Naive thymus-derived CD4-positive, alpha-beta T cell (primary cell): Measurements from ENCODE around the gene SCAMP2. TPM values are rescaled to one million over a fixed set of nuclear protein-coding genes. Genes with fewer than 3 reads are reported as not detected.
"Not testable (repeated sequence)": the region's sequence is repeated elsewhere in the genome, so short reads cannot be mapped to it uniquely, and the experiment has no call there.

Experiments
- ATAC-seq: fragments of 150-1000 bp; cut with Tn5 transposase; 2 replicates; pipeline ENCODE4 v1.10.0; 2021; ENCODE audit warnings: mild to moderate bottlenecking, moderate library complexity
- CTCF ChIA-PET: fragments of 350-600 bp; sonication (Branson Sonifier 250); formaldehyde crosslinking; loops from one replicate; lab custom pipeline; 2021; ENCODE audit warnings: antibody characterized with exemption; lab: Charles Lee
- POLR2A ChIA-PET: fragments of 350-600 bp; sonication (Branson Sonifier 250); formaldehyde crosslinking; loops from one replicate; lab custom pipeline; 2021; ENCODE audit warnings: antibody characterized with exemption, inconsistent platforms; lab: Charles Lee
- DNase-seq, 9 donors: peaks; one replicate each; pipeline versions ENCODE4 v3.0.0 to v3.0.0-alpha.2; 2020 to 2022; ENCODE audit warnings: mixed read lengths in 1 of 9
- H3K27ac ChIP-seq: one replicate; pipeline ENCODE4 v1.7.0; 2013; ENCODE audit warnings: mild to moderate bottlenecking, low read depth, low read length, moderate library complexity
- H3K27me3 ChIP-seq, 2 donors: one replicate each; pipeline ENCODE4 v1.7.0; 2013; ENCODE audit warnings: low read length in 2 of 2, mild to moderate bottlenecking in 2 of 2, moderate library complexity in 2 of 2; ENCODE audit not compliant: control insufficient read depth in 2 of 2, insufficient read depth in 2 of 2
- H3K36me3 ChIP-seq, 3 experiments: 1 replicate in 2 of 3; 2 replicates in 1 of 3; pipeline ENCODE4 v1.7.0; 2013; ENCODE audit warnings: low read length in 3 of 3, mild to moderate bottlenecking in 3 of 3, moderate library complexity in 1 of 3; ENCODE audit not compliant: insufficient read depth in 3 of 3, control insufficient read depth in 2 of 3
- H3K4me1 ChIP-seq, 2 donors: one replicate each; pipeline ENCODE4 v1.7.0; 2013; ENCODE audit warnings: low read length in 2 of 2, mild to moderate bottlenecking in 2 of 2, moderate library complexity in 1 of 2; ENCODE audit not compliant: control insufficient read depth in 2 of 2, insufficient read depth in 2 of 2
- H3K4me3 ChIP-seq: 2 replicates; pipeline ENCODE4 v1.7.0; 2013; ENCODE audit warnings: mild to moderate bottlenecking, low read length
- H3K9me3 ChIP-seq, 3 experiments: 1 replicate in 2 of 3; 2 replicates in 1 of 3; pipeline ENCODE4 v1.7.0; 2013; ENCODE audit warnings: low read length in 3 of 3; ENCODE audit not compliant: control insufficient read depth in 2 of 3
- H3K27ac Mint-ChIP-seq, 9 donors: one replicate each; pipeline ENCODE4 v1.8.0; 2020 to 2022; ENCODE audit warnings: mixed read lengths in 9 of 9, mild to moderate bottlenecking in 8 of 9, moderate library complexity in 5 of 9, inconsistent platforms in 2 of 9
- H3K27me3 Mint-ChIP-seq, 5 donors: one replicate each; pipeline ENCODE4 v1.8.0; 2021 to 2022; ENCODE audit warnings: mixed read lengths in 5 of 5, mild to moderate bottlenecking in 1 of 5
- H3K36me3 Mint-ChIP-seq, 5 donors: one replicate each; pipeline ENCODE4 v1.8.0; 2020 to 2022; ENCODE audit warnings: mixed read lengths in 5 of 5, mild to moderate bottlenecking in 3 of 5, inconsistent platforms in 1 of 5
- H3K4me1 Mint-ChIP-seq, 7 donors: one replicate each; pipeline ENCODE4 v1.8.0; 2020 to 2022; ENCODE audit warnings: mixed read lengths in 7 of 7, mild to moderate bottlenecking in 3 of 7, inconsistent platforms in 1 of 7
- H3K4me3 Mint-ChIP-seq, 10 donors: one replicate each; pipeline ENCODE4 v1.8.0; 2020 to 2022; ENCODE audit warnings: mild to moderate bottlenecking in 10 of 10, mixed read lengths in 10 of 10, moderate library complexity in 6 of 10, inconsistent platforms in 2 of 10
- H3K9me3 Mint-ChIP-seq, 11 donors: one replicate each; pipeline ENCODE4 v1.8.0; 2020 to 2022; ENCODE audit warnings: mixed read lengths in 11 of 11, mild to moderate bottlenecking in 4 of 11, inconsistent platforms in 1 of 11, moderate library complexity in 1 of 11
- intact Hi-C, 2 donors: fragments of 100-400 bp; cut with micrococcal nuclease; formaldehyde crosslinking; loops; one replicate each; pipeline ENCODE4 v1.15.1; 2023
- polyA plus RNA-seq, 2 donors: library from polyadenylated mRNA; unstranded; fragments of 300-500 nt; fragmentation: Illumina TruSeq; gene quantifications; one replicate each; pipeline ENCODE4 v1.2.3, GENCODE V29; 2021
- total RNA-seq, 6 experiments: library from RNA in 5 of 6; stranded (reverse) in 5 of 6; gene quantifications; 1 replicate in 5 of 6; 2 replicates in 1 of 6; pipeline ENCODE4 v1.2.3 and lab custom pipeline; 2021 to 2026

SCAMP2 gene
- total and polyA plus RNA-seq, 7 experiments from 2014 or later: 78.9 to 141 (median 122) TPM

DNA sequence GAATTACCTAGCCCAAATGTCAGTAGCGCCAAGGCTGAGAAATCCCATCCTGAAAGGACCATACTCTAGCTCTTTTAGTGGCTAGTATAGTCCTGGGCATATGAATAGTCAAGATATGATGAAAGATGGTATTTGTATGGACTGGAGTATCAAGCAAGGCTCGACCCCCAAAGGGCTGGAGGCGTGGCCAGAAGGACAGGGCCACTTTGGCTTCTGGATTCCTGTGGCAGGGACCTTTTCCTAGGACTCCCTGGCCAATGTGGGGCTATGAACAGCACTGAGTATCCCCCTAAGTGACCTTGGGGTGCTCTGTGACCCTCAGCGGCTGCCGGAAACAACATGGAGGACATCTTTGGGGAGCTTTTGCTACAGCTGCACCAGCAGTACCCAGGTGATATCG, 22.7 kb upstream of the SCAMP2 start:
- Histone ChIP-seq H3K4me1 (peaks cover 22 to 29% of the 10 kb centered on the region in 2 donors), H3K27me3 (no peaks in the 10 kb centered on the region), H3K9me3 (no peaks in the 10 kb centered on the region), H3K27ac (peak overlapping the region; percentile 40), H3K36me3 (peaks cover 0 to 56% (median 4%) of the 10 kb centered on the region in 3 experiments), H3K4me3 (no peak overlapping the region)
- ATAC-seq (no peak), DNase-seq (no peak)
- Mint-ChIP-seq H3K27ac (peak overlapping the region in 7 of 9 donors; percentile 51 to 83 (median 70)), H3K9me3 (peaks cover 0 to 2% (median 0%) of the 10 kb centered on the region in 11 donors), H3K4me3 (peak overlapping the region in 2 of 10 donors; percentile 6 to 29), H3K4me1 (peaks cover 19 to 49% (median 35%) of the 10 kb centered on the region in 7 donors), H3K36me3 (peaks cover 6 to 29% (median 13%) of the 10 kb centered on the region in 5 donors), H3K27me3 (no peaks in the 10 kb centered on the region)
- POLR2A ChIA-PET: interaction anchor here (0.8 to 3.2 kb wide), 5 partner anchors 11 to 123 kb away, joined by 3 to 24 read pairs (median 6); partner anchors contain the start of genes FAM219B and ULK3
- CTCF ChIA-PET: interaction anchor here (0.7 to 0.8 kb wide), 2 partner anchors 10 to 38 kb away, joined by 3 to 8 read pairs; no protein-coding TSS in a partner anchor
- intact Hi-C loops: no loop called here

DNA sequence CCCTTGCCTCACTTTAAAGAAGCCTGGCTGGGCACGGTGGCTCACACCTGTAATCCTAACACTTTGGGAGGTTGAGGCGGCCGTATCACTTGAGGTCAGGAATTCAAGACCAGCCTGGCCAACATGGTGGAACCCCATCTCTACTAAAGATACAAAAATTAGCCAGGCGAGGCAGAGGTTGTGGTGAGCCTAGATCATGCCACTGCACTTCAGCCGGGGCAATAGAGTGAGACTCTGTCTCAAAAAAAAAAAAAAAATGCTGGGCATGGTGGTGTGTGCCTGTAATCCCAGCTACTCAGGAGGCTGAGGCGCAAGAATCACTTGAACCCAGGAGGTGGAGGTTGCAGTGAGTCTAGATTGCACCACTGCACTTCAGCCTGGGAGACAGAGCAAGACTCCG, 21.2 kb upstream of the SCAMP2 start:
- H3K27me3 Mint-ChIP-seq, H3K27me3 ChIP-seq, ATAC-seq, H3K9me3 ChIP-seq, H3K4me3 ChIP-seq, DNase-seq, H3K9me3 Mint-ChIP-seq: not testable (repeated sequence)
- Mint-ChIP-seq H3K27ac (peak overlapping the region in 6 of 9 donors; percentile 19 to 99 (median 66)), H3K36me3 (peaks cover 0 to 24% (median 9%) of the 10 kb centered on the region in 5 donors), H3K4me3 (peak overlapping the region in 1 of 10 donors; percentile 76), H3K4me1 (peaks cover 23 to 55% (median 41%) of the 10 kb centered on the region in 7 donors)
- Histone ChIP-seq H3K36me3 (peaks cover 0 to 49% (median 4%) of the 10 kb centered on the region in 3 experiments), H3K27ac (peak overlapping the region; percentile 70), H3K4me1 (peaks cover 32 to 37% of the 10 kb centered on the region in 2 donors)
- intact Hi-C loops: loop anchor here (5.0 kb wide), 2 partner anchors 43 to 107 kb away; partner anchors contain the start of gene COX5A (in 1 of the 2)
- POLR2A ChIA-PET: interaction anchor here (0.6 to 2.9 kb wide), 19 partner anchors 8 to 307 kb away, joined by 3 to 23 read pairs (median 3); partner anchors contain the start of genes C15orf39, FAM219B and ULK3
- CTCF ChIA-PET: interaction anchor here (0.6 to 2.7 kb wide), 5 partner anchors 8 to 57 kb away, joined by 3 to 13 read pairs (median 6); no protein-coding TSS in a partner anchor

DNA sequence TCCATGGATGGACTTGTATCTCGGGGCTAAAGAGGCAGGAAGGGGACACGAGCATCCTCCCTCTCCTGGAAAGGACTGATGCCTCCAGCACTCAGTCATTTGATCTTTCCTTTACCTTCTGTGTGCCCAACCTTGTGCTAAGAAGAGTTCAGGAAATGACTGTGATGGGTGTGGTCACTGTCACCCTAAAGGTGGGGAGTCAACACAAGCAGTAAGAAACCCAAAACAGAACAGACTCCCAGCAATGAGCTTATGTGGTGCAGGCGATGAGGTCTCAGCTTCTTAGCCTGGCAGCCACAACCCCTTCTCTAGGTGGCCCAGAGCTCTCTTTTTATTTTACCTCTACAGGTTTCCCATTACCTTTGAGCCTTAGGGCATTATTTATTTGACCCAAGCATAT, 20.5 kb upstream of the SCAMP2 start:
- Mint-ChIP-seq H3K27ac (peak overlapping the region; percentile 83 to 100 (median 97)), H3K9me3 (peaks cover 0 to 4% (median 0%) of the 10 kb centered on the region in 11 donors), H3K4me1 (peaks cover 30 to 60% (median 48%) of the 10 kb centered on the region in 7 donors), H3K27me3 (no peaks in the 10 kb centered on the region), H3K36me3 (peaks cover 0 to 24% (median 9%) of the 10 kb centered on the region in 5 donors), H3K4me3 (peak overlapping the region; percentile 68 to 96 (median 82))
- Histone ChIP-seq H3K4me1 (peaks cover 33 to 45% of the 10 kb centered on the region in 2 donors), H3K4me3 (peak overlapping the region; percentile 18), H3K9me3 (no peaks in the 10 kb centered on the region), H3K36me3 (peaks cover 0 to 42% (median 4%) of the 10 kb centered on the region in 3 experiments), H3K27ac (peak overlapping the region; percentile 70), H3K27me3 (no peaks in the 10 kb centered on the region)
- intact Hi-C loops: loop anchor here (1.0 to 5.0 kb wide), 4 partner anchors 8 to 106 kb away; partner anchors contain the start of genes COX5A (in 1 of the 2) and ULK3 (in 1 of the 2)
- DNase-seq: peak in 7 of 9 donors; percentile 48 to 77 (median 68)
- CTCF ChIA-PET: interaction anchor here (0.7 to 2.7 kb wide), 9 partner anchors 8 to 125 kb away, joined by 3 to 13 read pairs (median 4); partner anchors contain the start of gene FAM219B
- POLR2A ChIA-PET: interaction anchor here (0.6 to 3.1 kb wide), 22 partner anchors 9 to 308 kb away, joined by 3 to 23 read pairs (median 4); partner anchors contain the start of genes C15orf39, FAM219B, PPCDC and ULK3
- ATAC-seq: peak; percentile 71

DNA sequence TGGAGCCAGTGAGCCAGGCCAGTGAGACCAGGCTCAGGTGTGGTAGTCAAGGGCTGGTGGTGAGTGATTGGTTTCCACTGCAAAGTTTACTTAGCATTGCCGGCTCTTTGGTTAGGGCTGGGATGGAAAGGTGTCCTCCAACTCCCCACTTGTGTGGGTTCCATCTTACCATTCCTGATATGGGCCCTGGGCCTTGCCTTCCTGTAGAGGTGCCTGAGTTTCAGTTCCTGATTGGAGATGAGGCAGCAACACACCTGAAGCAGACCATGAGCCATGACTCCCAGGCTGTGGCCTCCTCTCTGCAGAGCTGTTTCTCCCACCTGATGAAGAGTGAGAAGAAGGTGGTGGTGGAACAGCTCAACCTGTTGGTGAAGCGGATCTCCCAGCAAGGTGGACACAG, 19.8 kb upstream of the SCAMP2 start:
- Mint-ChIP-seq H3K9me3 (peaks cover 0 to 4% (median 0%) of the 10 kb centered on the region in 11 donors), H3K4me1 (peaks cover 30 to 60% (median 49%) of the 10 kb centered on the region in 7 donors), H3K36me3 (peaks cover 0 to 24% (median 9%) of the 10 kb centered on the region in 5 donors), H3K27ac (peak overlapping the region; percentile 83 to 100 (median 97)), H3K27me3 (no peaks in the 10 kb centered on the region), H3K4me3 (peak overlapping the region in 8 of 10 donors; percentile 19 to 96 (median 77))
- ChIA-PET POLR2A (interaction anchor here (0.9 to 3.1 kb wide), 10 partner anchors 12 to 563 kb away, joined by 3 to 21 read pairs (median 4); partner anchors contain the start of genes SCAMP2 and ULK3), CTCF (interaction anchor here (1.2 to 2.7 kb wide), 2 partner anchors 9 to 124 kb away, joined by 4 to 13 read pairs; no protein-coding TSS in a partner anchor)
- H3K27me3 ChIP-seq: no peaks in the 10 kb centered on the region
- intact Hi-C loops: loop anchor here (1.0 to 5.0 kb wide), 4 partner anchors 8 to 106 kb away; partner anchors contain the start of genes COX5A (in 1 of the 2) and ULK3 (in 1 of the 2)
- peaks cover 33 to 45% of the 10 kb centered on the region in 2 donors for H3K4me1 ChIP-seq
- DNase-seq (no peak), ATAC-seq (no peak)
- H3K4me3 ChIP-seq: no peak overlapping the region
- H3K9me3 ChIP-seq: no peaks in the 10 kb centered on the region
- peaks cover 0 to 39% (median 4%) of the 10 kb centered on the region in 3 experiments for H3K36me3 ChIP-seq
- peak overlapping the region; percentile 70 for H3K27ac ChIP-seq

DNA sequence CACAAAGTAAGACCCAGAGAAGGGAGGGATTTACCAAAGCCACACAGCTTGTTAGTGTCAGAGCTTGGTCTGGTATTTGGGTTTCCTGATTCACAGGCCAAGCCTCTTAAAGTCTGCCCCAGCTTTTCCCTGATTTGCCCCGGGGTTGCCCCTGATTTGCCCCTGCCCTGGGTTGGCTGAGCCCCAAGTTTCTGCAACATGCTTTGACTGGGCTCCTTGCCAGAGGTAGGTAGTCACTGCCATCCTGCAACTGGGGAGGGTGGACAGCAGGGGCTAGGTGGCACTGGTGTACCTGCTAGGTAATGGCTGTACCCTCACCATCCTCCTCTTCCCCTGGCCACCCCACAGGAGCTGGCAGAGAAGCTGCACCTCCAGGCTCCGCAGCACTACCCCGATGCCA, 19.1 kb upstream of the SCAMP2 start:
- ChIA-PET CTCF (interaction anchor here (2.7 kb wide), 1 partner anchor 10 kb away, joined by 13 read pairs; no protein-coding TSS in a partner anchor), POLR2A (interaction anchor here (0.9 to 3.1 kb wide), 9 partner anchors 9 to 564 kb away, joined by 3 to 21 read pairs (median 5); partner anchors contain the start of genes COX5A, SCAMP2 and ULK3)
- H3K27ac Mint-ChIP-seq: peak overlapping the region; percentile 83 to 100 (median 97)
- H3K4me3 Mint-ChIP-seq: peak overlapping the region in 5 of 10 donors; percentile 18 to 96 (median 66)
- ATAC-seq (no peak), DNase-seq (no peak)
- peaks cover 0 to 4% (median 0%) of the 10 kb centered on the region in 11 donors for H3K9me3 Mint-ChIP-seq
- H3K27ac ChIP-seq: peak overlapping the region; percentile 70
- peaks cover 0 to 33% (median 4%) of the 10 kb centered on the region in 3 experiments for H3K36me3 ChIP-seq
- no peaks in the 10 kb centered on the region for H3K27me3 Mint-ChIP-seq
- intact Hi-C loops: loop anchor here (5.0 kb wide), 2 partner anchors 45 to 105 kb away; partner anchors contain the start of gene COX5A (in 1 of the 2)
- no peaks in the 10 kb centered on the region for H3K27me3 ChIP-seq
- peaks cover 30 to 60% (median 49%) of the 10 kb centered on the region in 7 donors for H3K4me1 Mint-ChIP-seq
- no peak overlapping the region for H3K4me3 ChIP-seq
- H3K4me1 ChIP-seq: peaks cover 33 to 45% of the 10 kb centered on the region in 2 donors
- H3K9me3 ChIP-seq: no peaks in the 10 kb centered on the region
- H3K36me3 Mint-ChIP-seq: peaks cover 0 to 24% (median 9%) of the 10 kb centered on the region in 5 donors

DNA sequence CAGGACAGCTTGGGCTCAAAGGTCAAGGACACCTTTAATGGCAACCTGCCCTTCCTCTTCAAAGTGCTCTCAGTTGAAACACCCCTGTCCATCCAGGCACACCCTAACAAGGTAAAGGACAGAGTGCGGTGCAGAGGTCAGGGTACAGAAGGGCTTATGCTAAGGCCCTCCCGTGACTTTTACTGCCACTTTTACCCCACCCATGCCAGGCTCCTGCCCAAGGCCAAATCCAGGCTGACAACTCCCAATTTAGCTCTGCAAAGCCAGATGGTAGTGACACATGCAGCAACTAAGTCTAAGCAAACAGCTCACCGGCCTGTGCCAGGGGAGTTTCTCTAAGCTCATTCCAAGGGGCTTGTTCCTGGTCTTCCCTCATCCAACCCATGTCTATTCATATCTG, 18.3 kb upstream of the SCAMP2 start:
- no peak for ATAC-seq
- POLR2A ChIA-PET: interaction anchor here (0.9 to 3.1 kb wide), 7 partner anchors 10 to 564 kb away, joined by 3 to 11 read pairs (median 5); partner anchors contain the start of gene SCAMP2
- no peaks in the 10 kb centered on the region for H3K27me3 Mint-ChIP-seq
- Histone ChIP-seq H3K4me3 (no peak overlapping the region), H3K9me3 (no peaks in the 10 kb centered on the region), H3K27ac (peak overlapping the region; percentile 14), H3K36me3 (peaks cover 0 to 24% (median 4%) of the 10 kb centered on the region in 3 experiments), H3K4me1 (peaks cover 33 to 45% of the 10 kb centered on the region in 2 donors), H3K27me3 (no peaks in the 10 kb centered on the region)
- peaks cover 30 to 59% (median 49%) of the 10 kb centered on the region in 7 donors for H3K4me1 Mint-ChIP-seq
- no peak for DNase-seq
- intact Hi-C loops: loop anchor here (5.0 kb wide), 2 partner anchors 46 to 104 kb away; partner anchors contain the start of gene COX5A (in 1 of the 2)
- H3K4me3 Mint-ChIP-seq: peak overlapping the region; percentile 19 to 92 (median 70)
- peaks cover 0 to 4% (median 0%) of the 10 kb centered on the region in 11 donors for H3K9me3 Mint-ChIP-seq
- H3K27ac Mint-ChIP-seq: peak overlapping the region; percentile 10 to 99 (median 84)
- CTCF ChIA-PET: interaction anchor here (0.7 to 0.8 kb wide), 2 partner anchors 11 to 104 kb away, joined by 3 to 4 read pairs; no protein-coding TSS in a partner anchor
- H3K36me3 Mint-ChIP-seq: peaks cover 0 to 21% (median 9%) of the 10 kb centered on the region in 5 donors
